GM12878 (cell line): Measurements from ENCODE around the gene PLAGL2. TPM values are rescaled to one million over a fixed set of nuclear protein-coding genes. Genes with fewer than 3 reads are reported as not detected.

ENCODE experiments used
- ATAC-seq: fragments of 200-7000 bp; cut with Tn5 transposase; 3 replicates; pipeline ENCODE4 v1.9.1; 2020; ENCODE audit warnings: mild to moderate bottlenecking, moderate library complexity
- BruUV-seq: library from RNA; stranded (reverse); fragments of 400-500 nt; replicated peaks from 2 replicates; lab custom pipeline; 2021; lab: Mats Ljungman, UMichigan
- CTCF ChIA-PET: fragments of 300-600 bp; sonication (Branson Sonifier 250); formaldehyde crosslinking; extraction: SDS; loops from one replicate; lab custom pipeline; 2021; ENCODE audit warnings: inconsistent platforms; lab: Yijun Ruan, JAX
- POLR2A ChIA-PET: fragments of 350-600 bp; formaldehyde crosslinking; extraction: SDS; loops from one replicate; lab custom pipeline; 2021; ENCODE audit warnings: inconsistent platforms; lab: Charles Lee
- RAD21 ChIA-PET: fragments of 300-600 bp; sonication (Branson Sonifier 250); formaldehyde crosslinking; loops from one replicate; lab custom pipeline; 2023; ENCODE audit warnings: antibody characterized with exemption; ENCODE audit not compliant: unreplicated experiment; lab: Charles Lee
- SMC1A ChIA-PET: fragments of 300-600 bp; sonication (Branson Sonifier 250); formaldehyde crosslinking; loops from one replicate; lab custom pipeline; 2023; ENCODE audit not compliant: unreplicated experiment, uncharacterized antibody; lab: Charles Lee
- DNase-seq: peaks from one replicate; pipeline ENCODE4 v3.0.0-alpha.2; 2011; ENCODE audit warnings: low read depth, low spot score
- FAIRE-seq: peaks from 3 replicates; lab custom pipeline; 2011; peaks lifted over from hg19 to GRCh38; lab: Jason Lieb, UNC
- H2AFZ ChIP-seq: 2 replicates; pipeline ENCODE4 v1.6.0; 2011; ENCODE audit warnings: low read depth, low read length, control low read depth; ENCODE audit not compliant: control insufficient read depth
- H3K27ac ChIP-seq: 2 replicates; pipeline ENCODE4 v1.5.1; 2011; ENCODE audit warnings: control low read depth; ENCODE audit not compliant: control insufficient read depth, insufficient read depth
- H3K27me3 ChIP-seq, 2 experiments: replicated peaks in 1 of 2; 2 replicates each; pipeline versions ENCODE4 v1.6.0 to v1.6.1; 2011; ENCODE audit warnings: low read length in 1 of 2; ENCODE audit not compliant: control insufficient read depth in 2 of 2, insufficient read depth in 2 of 2
- H3K36me3 ChIP-seq, 2 experiments: 2 replicates each; pipeline ENCODE4 v1.5.1; 2011; ENCODE audit warnings: low read length in 1 of 2; ENCODE audit not compliant: control insufficient read depth in 2 of 2, insufficient read depth in 2 of 2
- H3K4me1 ChIP-seq: 2 replicates; pipeline ENCODE4 v1.6.1; 2011; ENCODE audit warnings: mild to moderate bottlenecking, low read length, moderate library complexity, mixed read lengths; ENCODE audit not compliant: control insufficient read depth, insufficient read depth
- H3K4me2 ChIP-seq: 2 replicates; pipeline ENCODE4 v1.6.0; 2011; ENCODE audit warnings: control low read depth; ENCODE audit not compliant: control insufficient read depth, insufficient read depth
- H3K4me3 ChIP-seq: fragments of 200-600 bp; sonication (generic); 2 replicates; pipeline ENCODE4 v1.5.1; 2016
- H3K79me2 ChIP-seq: 2 replicates; pipeline ENCODE4 v1.6.0; 2011; ENCODE audit warnings: low read length; ENCODE audit not compliant: control insufficient read depth, insufficient read depth
- H3K9ac ChIP-seq: 2 replicates; pipeline ENCODE4 v1.8.0; 2011; ENCODE audit warnings: low read length, control low read depth, mixed read lengths; ENCODE audit not compliant: control insufficient read depth, insufficient read depth
- H3K9me3 ChIP-seq: replicated peaks from 3 replicates; pipeline ENCODE4 v1.5.1; 2011; ENCODE audit warnings: mild to moderate bottlenecking, low read length; ENCODE audit not compliant: control insufficient read depth, insufficient read depth
- H4K20me1 ChIP-seq: 2 replicates; pipeline ENCODE4 v1.6.0; 2011; ENCODE audit not compliant: control insufficient read depth, insufficient read depth
- BRCA1 ChIP-seq: IDR thresholded peaks from 2 replicates; pipeline ENCODE4 v1.6.1; 2011; ENCODE audit warnings: low read depth, low read length, improper control_type of control experiment
- EZH2 ChIP-seq: IDR thresholded peaks from 2 replicates; pipeline ENCODE4 v1.6.1; 2012; ENCODE audit warnings: low read depth, mild to moderate bottlenecking, control low read depth, inconsistent platforms, low read length, borderline replicate concordance; ENCODE audit not compliant: control insufficient read depth
- GABPA ChIP-seq: IDR thresholded peaks from 2 replicates; pipeline ENCODE4 v1.6.1; 2014; ENCODE audit warnings: antibody characterized with exemption, low read depth, mild to moderate bottlenecking, inconsistent platforms
- HDAC6 ChIP-seq: fragments of 200-600 bp; sonication (generic); IDR thresholded peaks from one replicate; pipeline ENCODE4 v1.8.0; 2017; ENCODE audit warnings: antibody characterized with exemption; ENCODE audit not compliant: unreplicated experiment
- HSF1 ChIP-seq: fragments of 150-350 bp; IDR thresholded peaks from 2 replicates; pipeline ENCODE4 v1.6.1; 2014; ENCODE audit warnings: mild to moderate bottlenecking, low read depth, low read length
- MEF2B ChIP-seq: fragments of 450-650 bp; IDR thresholded peaks from 2 replicates; pipeline ENCODE4 v1.6.1; 2018; ENCODE audit warnings: mild to moderate bottlenecking, moderate library complexity; ENCODE audit not compliant: partially characterized antibody, poor library complexity, severe bottlenecking
- NFXL1 ChIP-seq: fragments of 450-650 bp; IDR thresholded peaks from 2 replicates; pipeline ENCODE4 v1.6.1; 2017; ENCODE audit warnings: antibody characterized with exemption, mild to moderate bottlenecking, borderline replicate concordance
- SPI1 ChIP-seq: IDR thresholded peaks from 2 replicates; pipeline ENCODE4 v1.6.1; 2011; ENCODE audit warnings: low read depth, mild to moderate bottlenecking, low read length, moderate library complexity, borderline replicate concordance; ENCODE audit not compliant: insufficient read depth
- STAT1 ChIP-seq: fragments of 450-650 bp; conservative IDR thresholded peaks from 2 replicates; pipeline ENCODE4 v1.6.1; 2014; ENCODE audit warnings: antibody characterized with exemption, mild to moderate bottlenecking
- TAF1 ChIP-seq: IDR thresholded peaks from 2 replicates; pipeline ENCODE4 v1.6.1; 2011; ENCODE audit warnings: mild to moderate bottlenecking, low read depth, low read length, borderline replicate concordance
- ZNF384 ChIP-seq: IDR thresholded peaks from 2 replicates; pipeline ENCODE4 v1.6.1; 2012; ENCODE audit warnings: low read depth, mild to moderate bottlenecking, low read length, improper control_type of control experiment, borderline replicate concordance
- WGBS: methylation state at CpG from one replicate; pipeline ENCODE4 v1.1.6; 2016; ENCODE audit warnings: low lambda C conversion rate; ENCODE audit not compliant: insufficient replicate concordance, insufficient coverage; ENCODE audit errors: missing lambda C conversion rate; 5-methylcytosine and 5-hydroxymethylcytosine counted together
- in situ Hi-C: fragments of 300-500 bp; cut with MboI; formaldehyde crosslinking; loops from 9 replicates; pipeline ENCODE4 v1.14.3; 2018; ENCODE audit warnings: mixed read lengths
- intact Hi-C: fragments of 100-400 bp; cut with micrococcal nuclease; formaldehyde crosslinking; loops from one replicate; pipeline ENCODE4 v1.14.2; 2022; ENCODE audit not compliant: unreplicated experiment
- polyA plus RNA-seq, 11 experiments: library from polyadenylated mRNA; depleted of rRNA in 4 of 11; unstranded in 6 of 11; stranded (reverse) in 5 of 11; fragments of >200 nt; fragmentation: Nextera tagmentation in 4 of 11; fragmentation: Illumina TruSeq in 1 of 11; extraction: Ambion mirVana in 4 of 11; extraction: Trizol in 1 of 11; gene quantifications; 1 replicate in 1 of 11; 2 replicates in 10 of 11; pipeline versions ENCODE4 v1.2.1 to v1.2.3, GENCODE V29; 2011 to 2016; ENCODE audit warnings: inconsistent platforms in 2 of 11, missing spikeins in 2 of 11, low read depth in 1 of 11
- total RNA-seq, 4 experiments: library from RNA; depleted of rRNA in 3 of 4; stranded (reverse); fragments of >200 nt in 3 of 4; fragmentation: Illumina TruSeq in 1 of 4; extraction: Trizol in 1 of 4; gene quantifications; 2 replicates each; pipeline versions ENCODE4 v1.2.1 to v1.2.3, GENCODE V29; 2013 to 2021
- TF ChIP-seq, protein P1 (sequence below): fragments of 450-650 bp; IDR thresholded peaks from 2 replicates; pipeline ENCODE4 v1.6.1; 2017; ENCODE audit warnings: antibody characterized with exemption, mild to moderate bottlenecking, moderate library complexity

Gene PLAGL2
- total and polyA plus RNA-seq, 10 of the 15 experiments (the other 5 are each of a cell fraction or from before 2014, with no cell fraction given), result 4.4 to 32.3 (median 13.3) TPM

DNA sequence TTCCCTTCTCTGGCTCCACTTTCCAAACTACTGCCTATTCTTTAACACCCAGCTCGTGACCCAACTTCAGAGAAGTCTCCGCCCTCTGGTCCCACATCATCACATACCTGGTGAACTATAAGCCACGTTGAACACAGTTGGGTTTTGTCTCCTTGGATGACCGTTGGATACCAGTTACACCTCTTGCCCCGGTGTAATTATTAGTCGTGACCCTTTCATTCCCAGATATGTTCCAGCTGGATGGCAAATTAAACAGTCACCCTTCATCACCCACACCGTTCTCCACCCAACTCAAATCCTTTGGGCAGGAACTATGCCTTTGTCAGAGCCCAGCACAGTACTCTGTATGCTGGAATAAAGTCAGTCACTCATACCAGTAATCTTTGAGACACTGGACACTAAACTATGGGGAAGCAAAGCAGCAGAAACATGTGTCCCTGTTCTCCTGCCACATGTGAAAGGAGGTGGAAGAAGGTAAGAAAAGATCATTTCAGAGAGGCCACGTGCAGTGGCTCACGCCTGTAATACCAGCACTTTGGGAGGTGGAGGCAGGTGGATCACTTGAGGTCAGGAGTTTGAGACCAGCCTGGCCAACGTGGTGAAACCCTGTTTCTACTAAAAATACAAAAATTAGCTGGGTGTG, 22.5 kb downstream of the PLAGL2 start (continued):
- TF ChIP-seq TAF1, result no peak
- TF ChIP-seq STAT1, result no peak

DNA sequence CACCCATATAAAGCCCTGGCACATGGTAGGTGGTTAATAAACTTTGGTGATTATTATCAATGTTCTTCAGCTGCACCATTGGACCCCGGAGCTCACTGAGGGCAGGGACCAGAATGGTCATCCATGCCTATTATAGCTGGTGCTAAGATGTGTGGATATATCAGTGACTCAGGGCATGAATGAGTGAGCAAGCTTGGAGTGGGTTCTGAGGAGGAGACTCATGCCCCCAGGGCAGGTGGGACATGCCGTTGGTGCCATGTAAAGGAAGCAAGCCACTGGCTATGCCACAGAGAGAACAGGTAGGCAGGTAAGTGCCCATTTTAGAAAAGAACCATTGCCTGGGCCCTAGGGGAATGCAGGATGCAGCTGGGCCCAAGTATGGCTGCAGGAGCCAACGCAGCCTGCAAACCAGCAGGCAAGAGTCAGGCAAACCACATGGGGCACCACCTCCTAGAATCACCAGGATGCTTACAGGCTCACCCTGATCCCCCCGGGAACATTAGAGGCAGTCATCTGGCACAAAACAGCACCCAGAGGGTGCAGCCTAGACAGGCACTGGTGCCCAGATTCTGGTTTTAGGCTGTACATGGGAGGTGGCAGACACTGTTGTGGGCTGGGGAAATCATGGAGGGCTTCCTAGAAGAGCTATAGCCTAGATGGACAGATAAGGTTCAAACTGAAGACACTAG, 23.5 kb downstream of the PLAGL2 start:
- H3K27me3 ChIP-seq, result no peaks in the 10 kb centered on the region
- intact Hi-C loops (no loop called here), in situ Hi-C loops (no loop called here)
- no peak overlapping the region for H3K27ac ChIP-seq
- SMC1A ChIA-PET, result no interaction called here
- no peak for ATAC-seq
- BruUV-seq, result no TSS peak
- H3K79me2 ChIP-seq, result no peaks in the 10 kb centered on the region
- no peaks in the 10 kb centered on the region for H3K4me1 ChIP-seq
- H4K20me1 ChIP-seq, result no peaks in the 10 kb centered on the region
- H3K4me3 ChIP-seq, result no peak overlapping the region
- no peak overlapping the region for H2AFZ ChIP-seq
- no peak overlapping the region for H3K4me2 ChIP-seq
- H3K9ac ChIP-seq, result no peak overlapping the region
- no peak for DNase-seq
- H3K9me3 ChIP-seq, result no peaks in the 10 kb centered on the region
- 11% methylated on average over 4 of the region's 4 CpGs for WGBS
- FAIRE-seq, result no peak
- POLR2A ChIA-PET, result no interaction called here
- no peaks in the 10 kb centered on the region for H3K36me3 ChIP-seq
- CTCF ChIA-PET, result no interaction called here
- no peak for TF ChIP-seq HDAC6
- TF ChIP-seq, protein P1, sequence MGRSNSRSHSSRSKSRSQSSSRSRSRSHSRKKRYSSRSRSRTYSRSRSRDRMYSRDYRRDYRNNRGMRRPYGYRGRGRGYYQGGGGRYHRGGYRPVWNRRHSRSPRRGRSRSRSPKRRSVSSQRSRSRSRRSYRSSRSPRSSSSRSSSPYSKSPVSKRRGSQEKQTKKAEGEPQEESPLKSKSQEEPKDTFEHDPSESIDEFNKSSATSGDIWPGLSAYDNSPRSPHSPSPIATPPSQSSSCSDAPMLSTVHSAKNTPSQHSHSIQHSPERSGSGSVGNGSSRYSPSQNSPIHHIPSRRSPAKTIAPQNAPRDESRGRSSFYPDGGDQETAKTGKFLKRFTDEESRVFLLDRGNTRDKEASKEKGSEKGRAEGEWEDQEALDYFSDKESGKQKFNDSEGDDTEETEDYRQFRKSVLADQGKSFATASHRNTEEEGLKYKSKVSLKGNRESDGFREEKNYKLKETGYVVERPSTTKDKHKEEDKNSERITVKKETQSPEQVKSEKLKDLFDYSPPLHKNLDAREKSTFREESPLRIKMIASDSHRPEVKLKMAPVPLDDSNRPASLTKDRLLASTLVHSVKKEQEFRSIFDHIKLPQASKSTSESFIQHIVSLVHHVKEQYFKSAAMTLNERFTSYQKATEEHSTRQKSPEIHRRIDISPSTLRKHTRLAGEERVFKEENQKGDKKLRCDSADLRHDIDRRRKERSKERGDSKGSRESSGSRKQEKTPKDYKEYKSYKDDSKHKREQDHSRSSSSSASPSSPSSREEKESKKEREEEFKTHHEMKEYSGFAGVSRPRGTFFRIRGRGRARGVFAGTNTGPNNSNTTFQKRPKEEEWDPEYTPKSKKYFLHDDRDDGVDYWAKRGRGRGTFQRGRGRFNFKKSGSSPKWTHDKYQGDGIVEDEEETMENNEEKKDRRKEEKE, result no peak
- no peak for TF ChIP-seq HSF1
- TF ChIP-seq BRCA1, result no peak
- no peak for TF ChIP-seq NFXL1
- TF ChIP-seq GABPA, result no peak
- TF ChIP-seq SPI1, result no peak
- no peak for TF ChIP-seq EZH2
- TF ChIP-seq ZNF384, result no peak
- TF ChIP-seq MEF2B, result no peak
- RAD21 ChIA-PET, result no interaction called here
